CD4-positive, alpha-beta T cell (primary cell): ENCODE results near the gene E2F2. TPM values are rescaled to one million over a fixed set of nuclear protein-coding genes. Genes with fewer than 3 reads are reported as not detected.

ENCODE experiments used
- ATAC-seq: fragments of 200-7000 bp; cut with Tn5 transposase; one replicate; pipeline ENCODE4 v1.10.0; 2022; ENCODE audit warnings: mild to moderate bottlenecking; ENCODE audit not compliant: poor library complexity
- CTCF ChIA-PET: fragments of 350-600 bp; sonication (Branson Sonifier 250); formaldehyde crosslinking; loops from one replicate; lab custom pipeline; 2021; ENCODE audit warnings: antibody characterized with exemption, inconsistent platforms; lab: Charles Lee
- POLR2A ChIA-PET: fragments of 350-600 bp; sonication (Branson Sonifier 250); formaldehyde crosslinking; loops from one replicate; lab custom pipeline; 2021; ENCODE audit warnings: antibody characterized with exemption, inconsistent platforms; lab: Charles Lee
- DNase-seq, 14 experiments: peaks; one replicate each; pipeline ENCODE4 v3.0.0-alpha.2; 2013 to 2020; ENCODE audit warnings: mixed read lengths in 2 of 14
- H3K27ac ChIP-seq, 2 donors: one replicate each; pipeline versions ENCODE4 v1.5.1 to v1.7.0; 2013; ENCODE audit warnings: low read length in 2 of 2, low read depth in 1 of 2, mild to moderate bottlenecking in 1 of 2
- H3K27me3 ChIP-seq, 2 experiments: 1 replicate in 1 of 2; 2 replicates in 1 of 2; pipeline versions ENCODE4 v1.6.1 to v1.7.0; 2013; ENCODE audit warnings: low read length in 2 of 2, control low read depth in 1 of 2, mild to moderate bottlenecking in 1 of 2, moderate library complexity in 1 of 2; ENCODE audit not compliant: insufficient read depth in 2 of 2, control insufficient read depth in 1 of 2
- H3K36me3 ChIP-seq: one replicate; pipeline ENCODE4 v1.6.1; 2013; ENCODE audit warnings: low read length, control low read depth; ENCODE audit not compliant: insufficient read depth
- H3K4me1 ChIP-seq: one replicate; pipeline ENCODE4 v1.6.1; 2013; ENCODE audit warnings: low read length, control low read depth; ENCODE audit not compliant: insufficient read depth
- H3K4me3 ChIP-seq: one replicate; pipeline ENCODE4 v1.5.1; 2013; ENCODE audit warnings: mild to moderate bottlenecking, low read length, moderate library complexity
- H3K9me3 ChIP-seq, 2 experiments: 1 replicate in 1 of 2; 2 replicates in 1 of 2; pipeline versions ENCODE4 v1.6.1 to v1.7.0; 2013; ENCODE audit warnings: low read length in 2 of 2, mild to moderate bottlenecking in 2 of 2, control low read depth in 1 of 2, moderate library complexity in 1 of 2; ENCODE audit not compliant: control insufficient read depth in 1 of 2, insufficient read depth in 1 of 2
- H3K27ac Mint-ChIP-seq: one replicate; pipeline ENCODE4 v1.8.0; 2020; ENCODE audit warnings: mixed read lengths
- H3K27me3 Mint-ChIP-seq: one replicate; pipeline ENCODE4 v1.8.0; 2021; ENCODE audit warnings: mixed read lengths
- H3K36me3 Mint-ChIP-seq: one replicate; pipeline ENCODE4 v1.8.0; 2021; ENCODE audit warnings: low read depth, mixed read lengths
- H3K4me1 Mint-ChIP-seq: one replicate; pipeline ENCODE4 v1.8.0; 2021; ENCODE audit warnings: low read depth, mixed read lengths
- H3K4me3 Mint-ChIP-seq: one replicate; pipeline ENCODE4 v1.8.0; 2020; ENCODE audit warnings: mild to moderate bottlenecking, mixed read lengths
- H3K9me3 Mint-ChIP-seq: one replicate; pipeline ENCODE4 v1.8.0; 2020; ENCODE audit warnings: mixed read lengths
- intact Hi-C, 2 experiments: fragments of 100-400 bp; cut with DNase I in 1 of 2; cut with micrococcal nuclease in 1 of 2; formaldehyde crosslinking; loops; one replicate each; pipeline versions ENCODE4 v1.15.1 to v1.9.0; 2023 to 2025; cut with DNase I, micrococcal nuclease
- total RNA-seq, 174 experiments: library from RNA in 2 of 174; stranded (reverse) in 2 of 174; gene quantifications; one replicate each; pipeline ENCODE4 v1.2.3 and lab custom pipeline; 2021 to 2026
- TF ChIP-seq, protein P1 (sequence below): fragments of 200-600 bp; IDR thresholded peaks from one replicate; pipeline ENCODE4 v1.8.0; 2022; ENCODE audit warnings: antibody characterized with exemption, mild to moderate bottlenecking

The E2F2 gene
- total RNA-seq, 2 experiments from 2014 or later: 0.50 to 0.69 TPM

DNA sequence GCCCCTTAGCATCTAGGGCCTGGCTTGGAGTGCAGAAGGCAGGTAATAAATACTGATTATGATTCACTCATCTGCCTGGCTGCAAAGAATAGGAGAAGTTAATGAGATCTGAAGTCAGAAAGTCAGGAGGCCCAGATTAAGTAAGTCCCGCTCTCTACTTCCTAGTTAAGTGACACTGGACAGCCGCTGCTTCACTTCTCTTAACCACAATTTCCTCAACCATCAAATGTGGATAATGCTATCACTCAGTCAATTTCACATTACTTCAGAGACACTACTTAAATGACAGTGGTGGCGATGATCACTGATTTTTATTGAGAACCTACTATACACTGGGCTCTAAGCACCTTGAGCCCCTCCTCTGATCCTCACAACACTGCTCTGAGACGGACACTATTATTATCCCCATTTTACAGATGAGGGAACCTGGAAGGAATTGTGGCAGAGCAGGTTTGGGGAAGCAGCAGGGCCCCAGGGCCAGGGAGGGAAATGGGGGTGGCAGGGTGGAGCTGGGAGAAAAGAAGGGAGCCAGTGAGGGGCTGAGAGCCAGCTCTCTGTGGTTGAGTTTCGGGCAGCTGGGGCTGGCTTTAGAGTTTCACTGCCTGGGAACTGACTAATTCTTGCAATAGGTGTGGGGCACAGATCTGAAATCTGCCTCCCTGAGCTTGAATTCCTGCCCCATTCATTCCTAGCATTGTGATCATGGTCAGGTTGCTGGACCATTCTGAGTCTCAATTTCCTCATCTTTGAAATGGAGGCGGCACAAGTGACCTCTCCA lies 2.4 kb upstream of the E2F2 start:
- TF ChIP-seq, protein P1, sequence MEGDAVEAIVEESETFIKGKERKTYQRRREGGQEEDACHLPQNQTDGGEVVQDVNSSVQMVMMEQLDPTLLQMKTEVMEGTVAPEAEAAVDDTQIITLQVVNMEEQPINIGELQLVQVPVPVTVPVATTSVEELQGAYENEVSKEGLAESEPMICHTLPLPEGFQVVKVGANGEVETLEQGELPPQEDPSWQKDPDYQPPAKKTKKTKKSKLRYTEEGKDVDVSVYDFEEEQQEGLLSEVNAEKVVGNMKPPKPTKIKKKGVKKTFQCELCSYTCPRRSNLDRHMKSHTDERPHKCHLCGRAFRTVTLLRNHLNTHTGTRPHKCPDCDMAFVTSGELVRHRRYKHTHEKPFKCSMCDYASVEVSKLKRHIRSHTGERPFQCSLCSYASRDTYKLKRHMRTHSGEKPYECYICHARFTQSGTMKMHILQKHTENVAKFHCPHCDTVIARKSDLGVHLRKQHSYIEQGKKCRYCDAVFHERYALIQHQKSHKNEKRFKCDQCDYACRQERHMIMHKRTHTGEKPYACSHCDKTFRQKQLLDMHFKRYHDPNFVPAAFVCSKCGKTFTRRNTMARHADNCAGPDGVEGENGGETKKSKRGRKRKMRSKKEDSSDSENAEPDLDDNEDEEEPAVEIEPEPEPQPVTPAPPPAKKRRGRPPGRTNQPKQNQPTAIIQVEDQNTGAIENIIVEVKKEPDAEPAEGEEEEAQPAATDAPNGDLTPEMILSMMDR: no peak
- H3K4me1 Mint-ChIP-seq: peaks cover 55% of the 10 kb centered on the region
- H3K4me3 Mint-ChIP-seq: peak overlapping the region; percentile 77
- peak overlapping the region in 1 of 2 donors; percentile 55 for H3K27ac ChIP-seq
- peak overlapping the region; percentile 77 for H3K27ac Mint-ChIP-seq
- no peak for ATAC-seq
- no peaks in the 10 kb centered on the region for H3K9me3 Mint-ChIP-seq
- CTCF ChIA-PET: interaction anchor here (1.2 to 9.6 kb wide), 4 partner anchors 35 to 104 kb away, joined by 3 to 236 read pairs (median 6); no protein-coding TSS in a partner anchor
- no peaks in the 10 kb centered on the region for H3K36me3 Mint-ChIP-seq
- no peaks in the 10 kb centered on the region for H3K27me3 ChIP-seq
- no peaks in the 10 kb centered on the region for H3K27me3 Mint-ChIP-seq
- H3K9me3 ChIP-seq: no peaks in the 10 kb centered on the region
- DNase-seq: peak in 3 of 14 experiments; percentile 57 to 64 (median 59)
- no peak overlapping the region for H3K4me3 ChIP-seq
- intact Hi-C loops: loop anchor here (5.0 to 10.0 kb wide), 2 partner anchors 111 to 169 kb away; partner anchors contain the start of genes TCEA3 (in 1 of the 2) and ZNF436 (in 1 of the 2)
- POLR2A ChIA-PET: no interaction called here
- peaks cover 53% of the 10 kb centered on the region for H3K4me1 ChIP-seq
- no peaks in the 10 kb centered on the region for H3K36me3 ChIP-seq

DNA sequence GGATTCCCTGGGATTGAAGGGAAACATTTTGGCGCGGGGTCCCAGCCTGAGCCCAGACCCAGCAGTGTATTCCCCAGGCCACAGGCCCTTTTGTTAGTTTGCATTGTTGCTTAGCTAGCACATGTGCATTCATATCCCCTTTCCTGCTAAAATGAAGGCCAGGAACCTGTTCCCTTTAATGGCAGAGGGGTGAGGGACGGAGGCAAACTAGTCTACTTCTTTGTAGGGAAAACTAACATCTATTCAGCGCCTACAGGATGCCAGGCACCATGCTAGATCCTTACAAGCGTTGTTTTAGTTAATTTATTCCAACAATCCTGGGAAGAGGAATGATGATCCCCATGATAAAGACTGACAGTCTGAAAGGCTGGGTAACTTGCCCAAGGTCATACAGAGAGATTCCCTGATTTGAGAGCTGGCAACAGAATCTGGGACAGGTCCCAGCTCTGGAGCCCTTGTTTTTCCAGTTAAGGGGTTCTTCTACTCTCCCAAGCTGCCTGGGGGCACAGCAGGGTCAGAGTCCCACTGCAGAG lies 595 bp upstream of the E2F2 start:
- Mint-ChIP-seq H3K9me3 (no peaks in the 10 kb centered on the region), H3K4me1 (peaks cover 73% of the 10 kb centered on the region), H3K36me3 (no peaks in the 10 kb centered on the region), H3K27ac (peak overlapping the region; percentile 84), H3K27me3 (no peaks in the 10 kb centered on the region), H3K4me3 (peak overlapping the region; percentile 91)
- CTCF ChIA-PET: interaction anchor here (0.7 to 5.4 kb wide), 7 partner anchors 8 to 106 kb away, joined by 3 to 63 read pairs (median 10); no protein-coding TSS in a partner anchor
- DNase-seq (no peak), ATAC-seq (no peak)
- no peak overlapping the region for H3K27ac ChIP-seq
- H3K4me3 ChIP-seq: peak overlapping the region; percentile 44
- H3K4me1 ChIP-seq: peaks cover 71% of the 10 kb centered on the region
- TF ChIP-seq, protein P1: no peak
- H3K9me3 ChIP-seq: no peaks in the 10 kb centered on the region
- no peaks in the 10 kb centered on the region for H3K27me3 ChIP-seq
- intact Hi-C loops: loop anchor here (2.0 to 10.0 kb wide), 3 partner anchors 109 to 167 kb away; partner anchors contain the start of genes ZNF436 (in 2 of the 2) and TCEA3 (in 1 of the 2)
- POLR2A ChIA-PET: interaction anchor here (0.6 to 2.0 kb wide), 8 partner anchors 23 to 187 kb away, joined by 3 to 10 read pairs (median 4); partner anchors contain the start of genes HNRNPR and RPL11
- no peaks in the 10 kb centered on the region for H3K36me3 ChIP-seq

DNA sequence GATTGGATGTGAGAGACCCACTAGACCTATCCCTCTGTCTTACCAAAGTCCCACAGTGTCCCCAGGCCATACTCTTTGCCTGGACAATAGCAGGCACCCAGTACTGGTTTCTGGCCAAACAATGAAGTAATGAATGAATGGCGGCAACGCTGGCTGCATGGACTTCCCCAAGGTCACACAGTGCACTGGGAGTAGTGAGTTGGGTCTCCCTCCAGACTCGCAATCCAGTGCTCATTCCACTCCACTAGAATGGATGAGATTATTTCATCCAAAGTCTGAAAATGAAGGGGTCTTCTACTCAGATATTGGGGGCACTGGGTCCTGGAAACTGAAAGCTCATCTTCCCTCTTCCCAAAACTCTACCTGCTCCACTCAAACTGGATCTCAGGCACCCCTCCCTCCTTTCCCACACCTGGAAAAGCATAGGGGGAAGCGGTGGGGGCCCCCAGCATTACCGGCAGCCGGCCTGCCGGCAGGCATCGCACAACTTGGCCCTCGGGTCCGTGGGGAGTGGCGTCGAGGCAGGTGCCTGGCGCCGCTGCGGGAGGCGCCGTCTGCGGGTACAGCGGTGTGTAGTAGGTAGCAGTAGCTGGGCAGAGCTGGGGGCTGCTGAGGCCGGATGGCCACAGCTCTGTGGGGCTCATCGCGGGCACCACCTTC lies 816 bp downstream of the E2F2 start:
- POLR2A ChIA-PET: interaction anchor here (0.9 to 5.9 kb wide), 4 partner anchors 10 to 186 kb away, joined by 3 to 38 read pairs (median 4); no protein-coding TSS in a partner anchor
- Histone ChIP-seq H3K9me3 (no peaks in the 10 kb centered on the region), H3K4me3 (peak overlapping the region; percentile 44), H3K27me3 (no peaks in the 10 kb centered on the region), H3K4me1 (peaks cover 86% of the 10 kb centered on the region), H3K27ac (peak overlapping the region in 1 of 2 donors; percentile 58), H3K36me3 (no peaks in the 10 kb centered on the region)
- peaks cover 85% of the 10 kb centered on the region for H3K4me1 Mint-ChIP-seq
- peak in 3 of 14 experiments; percentile 10 to 58 (median 42) for DNase-seq
- H3K9me3 Mint-ChIP-seq: no peaks in the 10 kb centered on the region
- no peak for ATAC-seq
- peak overlapping the region; percentile 88 for H3K27ac Mint-ChIP-seq
- intact Hi-C loops: loop anchor here (2.0 to 10.0 kb wide), 3 partner anchors 108 to 165 kb away; partner anchors contain the start of genes ZNF436 (in 2 of the 2) and TCEA3 (in 1 of the 2)
- H3K27me3 Mint-ChIP-seq: no peaks in the 10 kb centered on the region
- peak overlapping the region; percentile 80 for H3K4me3 Mint-ChIP-seq
- CTCF ChIA-PET: interaction anchor here (1.8 to 5.4 kb wide), 4 partner anchors 10 to 107 kb away, joined by 12 to 63 read pairs (median 26); no protein-coding TSS in a partner anchor
- no peaks in the 10 kb centered on the region for H3K36me3 Mint-ChIP-seq
- TF ChIP-seq, protein P1: no peak
